Endothelial cell of umbilical vein (primary cell): Measurements from ENCODE around the gene MTA1. TPM values are rescaled to one million over a fixed set of nuclear protein-coding genes. Genes with fewer than 3 reads are reported as not detected.

Experiments
- BruUV-seq: library from RNA; stranded (reverse); fragments of 400-500 nt; replicated peaks from 2 replicates; lab custom pipeline; 2021; lab: Mats Ljungman, UMichigan
- CTCF ChIA-PET: fragments of 300-600, 350-600 bp; sonication (Branson Sonifier 250); formaldehyde crosslinking; loops from one replicate; lab custom pipeline; 2021; ENCODE audit warnings: antibody characterized with exemption, inconsistent platforms; lab: Charles Lee
- POLR2A ChIA-PET: fragments of 300-600, 350-600 bp; sonication (Branson Sonifier 250); formaldehyde crosslinking; loops from one replicate; lab custom pipeline; 2021; ENCODE audit warnings: antibody characterized with exemption, inconsistent platforms; lab: Charles Lee
- DNase-seq: peaks from one replicate; pipeline ENCODE4 v3.0.0-alpha.2; 2011; ENCODE audit warnings: low read depth, low spot score
- FAIRE-seq: peaks from 2 replicates; lab custom pipeline; 2011; peaks lifted over from hg19 to GRCh38; lab: Jason Lieb, UNC
- H2AFZ ChIP-seq: 2 replicates; pipeline ENCODE4 v1.6.0; 2012; ENCODE audit warnings: low read depth, low read length, control low read depth, inconsistent platforms
- H3K27ac ChIP-seq: 2 replicates; pipeline ENCODE4 v1.5.1; 2011; ENCODE audit warnings: low read depth, mild to moderate bottlenecking, control low read depth, low read length, moderate library complexity; ENCODE audit not compliant: insufficient read depth
- H3K27me3 ChIP-seq, 2 experiments: 2 replicates each; pipeline versions ENCODE4 v1.6.0 to v1.6.1; 2011; ENCODE audit warnings: low read length in 2 of 2, mixed read lengths in 1 of 2; ENCODE audit not compliant: control insufficient read depth in 2 of 2, insufficient read depth in 2 of 2
- H3K36me3 ChIP-seq, 2 experiments: 2 replicates in 1 of 2; 3 replicates in 1 of 2; pipeline ENCODE4 v1.5.1; 2011; ENCODE audit warnings: low read length in 2 of 2, mild to moderate bottlenecking in 1 of 2, moderate library complexity in 1 of 2; ENCODE audit not compliant: control insufficient read depth in 2 of 2, insufficient read depth in 2 of 2; ENCODE audit errors: extremely low read depth in 1 of 2
- H3K4me1 ChIP-seq: 3 replicates; pipeline ENCODE4 v1.5.1; 2011; ENCODE audit warnings: mild to moderate bottlenecking, low read length; ENCODE audit not compliant: control insufficient read depth, insufficient read depth; ENCODE audit errors: extremely low read depth
- H3K4me2 ChIP-seq: 2 replicates; pipeline ENCODE4 v1.6.1; 2011; ENCODE audit warnings: low read length, control low read depth, mixed read lengths; ENCODE audit not compliant: insufficient read depth
- H3K4me3 ChIP-seq, 3 experiments: fragments of 200-600 bp in 1 of 3; sonication (generic), shearing (Covaris generic) in 1 of 3; replicated peaks in 1 of 3; 2 replicates each; pipeline ENCODE4 v1.5.1; 2011 to 2016; ENCODE audit warnings: control low read depth in 3 of 3, low read length in 3 of 3, mild to moderate bottlenecking in 2 of 3, inconsistent platforms in 1 of 3, low read depth in 1 of 3, moderate library complexity in 1 of 3; ENCODE audit not compliant: insufficient read depth in 1 of 3
- H3K79me2 ChIP-seq: 2 replicates; pipeline ENCODE4 v1.6.0; 2012; ENCODE audit warnings: low read length, inconsistent platforms; ENCODE audit not compliant: control insufficient read depth, insufficient read depth
- H3K9ac ChIP-seq: replicated peaks from 2 replicates; pipeline ENCODE3; 2011; ENCODE audit warnings: low read length, control low read depth; ENCODE audit not compliant: insufficient read depth; ENCODE audit errors: extremely low read depth
- H3K9me1 ChIP-seq: replicated peaks from 3 replicates; pipeline ENCODE4 v1.6.0; 2011; ENCODE audit warnings: mild to moderate bottlenecking, low read length; ENCODE audit not compliant: control insufficient read depth, insufficient read depth; ENCODE audit errors: extremely low read depth
- H3K9me3 ChIP-seq: replicated peaks from 2 replicates; pipeline ENCODE4 v1.5.1; 2012; ENCODE audit warnings: low read length, inconsistent platforms; ENCODE audit not compliant: control insufficient read depth, insufficient read depth
- H4K20me1 ChIP-seq: replicated peaks from 2 replicates; pipeline ENCODE3; 2011; ENCODE audit warnings: mild to moderate bottlenecking, low read length; ENCODE audit not compliant: control insufficient read depth, insufficient read depth; ENCODE audit errors: extremely low read depth
- EZH2 ChIP-seq: IDR thresholded peaks from 2 replicates; pipeline ENCODE4 v1.6.1; 2012; ENCODE audit warnings: borderline replicate concordance, low read depth, mild to moderate bottlenecking, moderate library complexity, low read length, inconsistent platforms; ENCODE audit not compliant: severe bottlenecking
- FOS ChIP-seq: IDR thresholded peaks from 2 replicates; pipeline ENCODE4 v1.6.1; 2011; ENCODE audit warnings: mild to moderate bottlenecking, low read length, moderate library complexity, borderline replicate concordance; ENCODE audit not compliant: insufficient read depth
- GATA2 ChIP-seq: IDR thresholded peaks from 2 replicates; pipeline ENCODE4 v1.7.0; 2011; ENCODE audit warnings: low read depth, mild to moderate bottlenecking, moderate library complexity, mixed read lengths, low read length; ENCODE audit not compliant: insufficient read length, insufficient read depth
- JUN ChIP-seq: IDR thresholded peaks from 2 replicates; pipeline ENCODE4 v1.6.1; 2011; ENCODE audit warnings: borderline replicate concordance, low read depth; ENCODE audit not compliant: insufficient read length, insufficient read depth
- MYC ChIP-seq: IDR thresholded peaks from one replicate; pipeline ENCODE4 v1.6.1; 2011; ENCODE audit warnings: mild to moderate bottlenecking, low read depth, low read length
- POLR2A ChIP-seq: IDR thresholded peaks from 2 replicates; pipeline ENCODE4 v1.6.1; 2012; ENCODE audit warnings: low read depth, mild to moderate bottlenecking, control low read depth, low read length
- POLR2AphosphoS5 ChIP-seq: IDR thresholded peaks from 2 replicates; pipeline ENCODE4 v1.6.1; 2012; ENCODE audit warnings: low read depth, mild to moderate bottlenecking, control low read depth, low read length, moderate library complexity; ENCODE audit not compliant: insufficient read depth
- dilution Hi-C: fragments of 300-500 bp; cut with MboI; formaldehyde crosslinking; loops from one replicate; pipeline ENCODE4 v1.15.0; 2019; ENCODE audit warnings: low sequenced_read_pairs; ENCODE audit not compliant: extremely low pct_ligation_motif_present
- intact Hi-C: fragments of 100-400 bp; cut with micrococcal nuclease; formaldehyde crosslinking; loops from one replicate; pipeline ENCODE4 v1.10.0; 2022
- polyA plus RNA-seq, 4 experiments: library from polyadenylated mRNA; depleted of rRNA in 3 of 4; stranded (reverse) in 3 of 4; unstranded in 1 of 4; fragments of >200 nt; gene quantifications; 2 replicates each; pipeline versions ENCODE4 v1.2.1 to v1.2.3, GENCODE V29; 2011 to 2012; ENCODE audit warnings: missing spikeins in 1 of 4
- total RNA-seq: library from RNA; stranded (reverse); gene quantifications from 2 replicates; pipeline ENCODE4 v1.2.3, GENCODE V29; 2021
- TF ChIP-seq, protein P1 (sequence below): IDR thresholded peaks from 2 replicates; pipeline ENCODE4 v1.6.1; 2011; ENCODE audit not compliant: insufficient read depth, insufficient read length
- TF ChIP-seq, protein P2 (sequence below), 2 donors: IDR thresholded peaks; 1 replicate in 1 of 2; 2 replicates in 1 of 2; pipeline ENCODE4 v1.5.1; 2011; ENCODE audit warnings: low read length in 2 of 2, mild to moderate bottlenecking in 2 of 2, moderate library complexity in 2 of 2, control low read depth in 1 of 2, inconsistent platforms in 1 of 2, low read depth in 1 of 2; ENCODE audit not compliant: insufficient read depth in 1 of 2; ENCODE audit errors: extremely low read depth in 1 of 2

Gene MTA1
- total and polyA plus RNA-seq, 2 donors (not counting 3 experiments of a cell fraction or from before 2014, with no cell fraction given), result 85.2 to 167 TPM

DNA sequence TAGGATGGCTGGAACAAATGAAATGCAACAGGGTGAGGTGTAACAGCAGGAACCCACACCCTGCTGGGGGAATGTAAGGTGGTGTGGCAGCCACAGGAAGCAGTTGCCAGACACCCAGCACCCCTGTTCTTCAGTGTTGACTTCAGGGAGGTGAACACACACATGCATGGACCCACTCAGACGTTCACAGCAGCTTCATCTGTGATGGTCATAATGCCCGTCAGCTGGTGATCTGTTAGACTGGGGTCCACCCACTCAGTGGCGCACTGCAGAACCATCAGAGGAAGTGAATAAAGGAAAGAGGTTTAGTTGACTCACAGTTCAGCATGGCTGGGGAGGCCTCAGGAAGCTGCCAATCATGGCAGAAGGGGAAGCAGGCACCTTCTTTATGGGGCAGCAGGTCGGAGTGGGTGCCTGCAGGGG lies 44.0 kb upstream of the MTA1 start:
- Histone ChIP-seq H3K9me1 (no peaks in the 10 kb centered on the region), H3K27me3 (no peaks in the 10 kb centered on the region), H2AFZ (no peak overlapping the region), H3K9me3 (no peaks in the 10 kb centered on the region), H3K79me2 (no peaks in the 10 kb centered on the region), H3K36me3 (no peaks in the 10 kb centered on the region), H3K4me3 (no peak overlapping the region), H3K27ac (no peak overlapping the region), H3K4me2 (peak overlapping the region; percentile 6), H4K20me1 (no peaks in the 10 kb centered on the region), H3K9ac (no peak overlapping the region), H3K4me1 (peaks cover 10% of the 10 kb centered on the region)
- peak; percentile 92 for FAIRE-seq
- POLR2A ChIA-PET, result no interaction called here
- no TSS peak for BruUV-seq
- CTCF ChIA-PET, result interaction anchor here (1.0 to 3.7 kb wide), 5 partner anchors 37 to 153 kb away, joined by 3 to 19 read pairs (median 3); no protein-coding TSS in a partner anchor
- DNase-seq, result peak; percentile 54
- dilution Hi-C loops (no loop called here), intact Hi-C loops (loop anchor here (1.0 kb wide), 1 partner anchor 115 kb away; no protein-coding TSS in a partner anchor)
- TF ChIP-seq FOS (no peak), JUN (no peak), POLR2AphosphoS5 (peak; percentile 15)

DNA sequence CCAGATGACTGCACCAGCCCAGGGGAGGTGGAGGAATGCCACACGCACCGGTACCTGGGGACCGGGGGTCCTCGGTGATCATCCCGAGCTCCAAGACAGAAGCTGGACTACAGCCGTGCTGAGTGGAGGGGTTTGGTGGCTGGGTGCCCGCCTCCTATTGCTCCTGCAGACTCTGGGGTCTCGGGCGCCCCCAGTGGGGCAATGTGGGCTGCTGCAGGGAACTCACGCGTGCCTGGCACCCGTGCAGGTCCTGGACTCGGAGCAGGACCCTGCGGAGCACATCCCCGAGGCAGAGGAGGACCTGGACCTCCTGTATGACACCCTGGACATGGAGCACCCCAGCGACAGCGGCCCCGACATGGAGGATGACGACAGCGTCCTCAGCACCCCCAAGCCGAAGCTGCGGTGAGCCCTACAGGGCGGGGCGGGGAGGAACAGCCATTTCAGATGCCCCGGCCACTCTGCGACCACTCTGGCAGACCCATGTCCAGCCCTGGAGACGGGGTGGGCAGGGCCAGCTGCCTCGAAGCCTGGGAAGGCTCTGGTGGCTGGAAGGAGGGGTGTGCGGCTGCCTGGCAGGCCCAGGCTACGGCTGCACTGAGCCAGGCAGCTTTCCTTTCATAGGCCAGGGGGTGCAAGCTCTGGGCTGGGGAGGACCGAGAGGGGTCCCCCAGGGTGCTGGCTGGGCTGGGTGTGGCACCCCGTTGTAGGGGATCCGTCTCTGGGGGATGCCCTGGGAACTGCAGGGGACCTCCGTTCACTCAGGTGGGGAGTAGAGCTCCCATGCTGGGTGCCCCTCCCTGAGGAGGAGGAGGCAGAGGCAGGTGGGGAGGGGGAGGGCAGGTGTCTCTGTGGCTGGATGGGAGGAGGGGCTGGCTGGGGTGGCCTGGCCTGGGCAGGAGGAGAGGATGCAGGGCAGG lies 42.8 kb upstream of the MTA1 start:
- intact Hi-C loops, result loop anchor here (1.0 kb wide), 1 partner anchor 114 kb away; no protein-coding TSS in a partner anchor
- no peak overlapping the region for H3K4me3 ChIP-seq
- H3K27ac ChIP-seq, result no peak overlapping the region
- ChIA-PET POLR2A (no interaction called here), CTCF (interaction anchor here (1.2 to 3.7 kb wide), 4 partner anchors 32 to 113 kb away, joined by 3 to 19 read pairs (median 10); no protein-coding TSS in a partner anchor)
- FAIRE-seq, result no peak
- peaks cover 10% of the 10 kb centered on the region for H3K4me1 ChIP-seq
- H2AFZ ChIP-seq, result no peak overlapping the region
- dilution Hi-C loops, result no loop called here
- H3K27me3 ChIP-seq, result no peaks in the 10 kb centered on the region
- H4K20me1 ChIP-seq, result no peaks in the 10 kb centered on the region
- no peaks in the 10 kb centered on the region for H3K36me3 ChIP-seq
- no peak overlapping the region for H3K4me2 ChIP-seq
- no peak for DNase-seq
- no TSS peak for BruUV-seq
- no peaks in the 10 kb centered on the region for H3K9me1 ChIP-seq
- H3K9ac ChIP-seq, result no peak overlapping the region
- TF ChIP-seq EZH2, result no peak
- no peak for TF ChIP-seq POLR2A
- no peak for TF ChIP-seq GATA2
- TF ChIP-seq JUN, result no peak
- no peak for TF ChIP-seq FOS
- TF ChIP-seq, protein P1, sequence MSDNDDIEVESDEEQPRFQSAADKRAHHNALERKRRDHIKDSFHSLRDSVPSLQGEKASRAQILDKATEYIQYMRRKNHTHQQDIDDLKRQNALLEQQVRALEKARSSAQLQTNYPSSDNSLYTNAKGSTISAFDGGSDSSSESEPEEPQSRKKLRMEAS, result no peak
- TF ChIP-seq POLR2AphosphoS5, result no peak
- TF ChIP-seq, protein P2, sequence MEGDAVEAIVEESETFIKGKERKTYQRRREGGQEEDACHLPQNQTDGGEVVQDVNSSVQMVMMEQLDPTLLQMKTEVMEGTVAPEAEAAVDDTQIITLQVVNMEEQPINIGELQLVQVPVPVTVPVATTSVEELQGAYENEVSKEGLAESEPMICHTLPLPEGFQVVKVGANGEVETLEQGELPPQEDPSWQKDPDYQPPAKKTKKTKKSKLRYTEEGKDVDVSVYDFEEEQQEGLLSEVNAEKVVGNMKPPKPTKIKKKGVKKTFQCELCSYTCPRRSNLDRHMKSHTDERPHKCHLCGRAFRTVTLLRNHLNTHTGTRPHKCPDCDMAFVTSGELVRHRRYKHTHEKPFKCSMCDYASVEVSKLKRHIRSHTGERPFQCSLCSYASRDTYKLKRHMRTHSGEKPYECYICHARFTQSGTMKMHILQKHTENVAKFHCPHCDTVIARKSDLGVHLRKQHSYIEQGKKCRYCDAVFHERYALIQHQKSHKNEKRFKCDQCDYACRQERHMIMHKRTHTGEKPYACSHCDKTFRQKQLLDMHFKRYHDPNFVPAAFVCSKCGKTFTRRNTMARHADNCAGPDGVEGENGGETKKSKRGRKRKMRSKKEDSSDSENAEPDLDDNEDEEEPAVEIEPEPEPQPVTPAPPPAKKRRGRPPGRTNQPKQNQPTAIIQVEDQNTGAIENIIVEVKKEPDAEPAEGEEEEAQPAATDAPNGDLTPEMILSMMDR (IDR thresholded peaks at IDR 0.05; ENCODE audit: extremely low read depth in 1 of 2, insufficient read depth in 1 of 2, low read depth in 1 of 2, low read length in 2 of 2), result no peak
- TF ChIP-seq MYC, result no peak
- no peaks in the 10 kb centered on the region for H3K79me2 ChIP-seq
- H3K9me3 ChIP-seq, result no peaks in the 10 kb centered on the region
